HFFc6 (cell line): Measurements from ENCODE around the gene B3GAT1. TPM values are rescaled to one million over a fixed set of nuclear protein-coding genes. Genes with fewer than 3 reads are reported as not detected.

Experiments used
- DNase-seq: peaks from one replicate; pipeline ENCODE4 v3.0.0-alpha.2; 2018
- H3K27ac Mint-ChIP-seq: 2 replicates; pipeline ENCODE4 v1.8.0; 2020; ENCODE audit warnings: mild to moderate bottlenecking, mixed read lengths
- H3K27me3 Mint-ChIP-seq: 2 replicates; pipeline ENCODE4 v1.8.0; 2021; ENCODE audit warnings: mild to moderate bottlenecking, moderate library complexity, mixed read lengths; ENCODE audit not compliant: insufficient read depth
- H3K36me3 Mint-ChIP-seq: 2 replicates; pipeline ENCODE4 v1.8.0; 2021; ENCODE audit warnings: low read depth, mixed read lengths
- H3K4me1 Mint-ChIP-seq: 2 replicates; pipeline ENCODE4 v1.8.0; 2020; ENCODE audit warnings: low read depth, mixed read lengths
- H3K4me3 Mint-ChIP-seq: 2 replicates; pipeline ENCODE4 v1.8.0; 2020; ENCODE audit warnings: mild to moderate bottlenecking, moderate library complexity, mixed read lengths
- H3K9me3 Mint-ChIP-seq: 2 replicates; pipeline ENCODE4 v1.8.0; 2020; ENCODE audit warnings: mild to moderate bottlenecking, mixed read lengths
- CTCF ChIP-seq: fragments of 200-600 bp; sonication (generic); IDR thresholded peaks from 2 replicates; pipeline ENCODE4 v1.5.0; 2021; ENCODE audit warnings: antibody characterized with exemption, mild to moderate bottlenecking
- total RNA-seq, 6 experiments: library from RNA; stranded (reverse); fragmentation: NEBNext Ultra II Directional; extraction: Animal tissue kit (Norgen Biotek cat#: 25700); gene quantifications; 2 replicates in 1 of 6; 3 replicates in 5 of 6; pipeline ENCODE4 v1.2.3, GENCODE V29; 2021

Gene B3GAT1
- total RNA-seq, 6 experiments from 2014 or later = not detected

GRCh38 chr11:134391656-134392055 lies 20.4 kb downstream of the B3GAT1 start:
- Mint-ChIP-seq H3K9me3 (peaks cover 34% of the 10 kb centered on the region), H3K4me3 (no peak overlapping the region), H3K36me3 (no peaks in the 10 kb centered on the region), H3K27me3 (peaks cover 3% of the 10 kb centered on the region; the same call in 1 of the 2 replicates), H3K4me1 (no peaks in the 10 kb centered on the region), H3K27ac (no peak overlapping the region)
- no peak for DNase-seq
- no peak for TF ChIP-seq CTCF

- Mint-ChIP-seq H3K27ac (no peak overlapping the region), H3K9me3 (peaks cover 39% of the 10 kb centered on the region), H3K4me3 (no peak overlapping the region), H3K4me1 (no peaks in the 10 kb centered on the region), H3K27me3 (peaks cover 3% of the 10 kb centered on the region; the same call in 1 of the 2 replicates), H3K36me3 (no peaks in the 10 kb centered on the region)
- no peak for DNase-seq
- TF ChIP-seq CTCF = no peak
Measured at GRCh38 chr11:134390706-134391569, 21.1 kb downstream of the B3GAT1 start.

- Mint-ChIP-seq H3K9me3 (peaks cover 50% of the 10 kb centered on the region), H3K4me3 (no peak overlapping the region), H3K4me1 (no peaks in the 10 kb centered on the region), H3K27me3 (peaks cover 3% of the 10 kb centered on the region; the same call in 1 of the 2 replicates), H3K27ac (no peak overlapping the region), H3K36me3 (no peaks in the 10 kb centered on the region)
- no peak for DNase-seq
- TF ChIP-seq CTCF = no peak
Measured at GRCh38 chr11:134389464-134390180, 22.4 kb downstream of the B3GAT1 start.

GRCh38 chr11:134388590-134388989 lies 23.5 kb downstream of the B3GAT1 start:
- DNase-seq = no peak
- H3K27ac Mint-ChIP-seq = no peak overlapping the region
- no peak for TF ChIP-seq CTCF
- H3K4me1 Mint-ChIP-seq = no peaks in the 10 kb centered on the region
- H3K9me3 Mint-ChIP-seq = peaks cover 57% of the 10 kb centered on the region
- no peak overlapping the region for H3K4me3 Mint-ChIP-seq
- H3K36me3 Mint-ChIP-seq = no peaks in the 10 kb centered on the region
- peaks cover 3% of the 10 kb centered on the region; the same call in 1 of the 2 replicates for H3K27me3 Mint-ChIP-seq

GRCh38 chr11:134387501-134387900 lies 24.5 kb downstream of the B3GAT1 start:
- no peaks in the 10 kb centered on the region for H3K4me1 Mint-ChIP-seq
- TF ChIP-seq CTCF = no peak
- H3K27ac Mint-ChIP-seq = no peak overlapping the region
- H3K27me3 Mint-ChIP-seq = peaks cover 3% of the 10 kb centered on the region; the same call in 1 of the 2 replicates
- no peak overlapping the region for H3K4me3 Mint-ChIP-seq
- no peak for DNase-seq
- H3K36me3 Mint-ChIP-seq = no peaks in the 10 kb centered on the region
- H3K9me3 Mint-ChIP-seq = peaks cover 62% of the 10 kb centered on the region
